Skeletal muscle tissue (tissue), 4 donors: ENCODE results near the gene HNRNPUL2. TPM values are rescaled to one million over a fixed set of nuclear protein-coding genes. Genes with fewer than 3 reads are reported as not detected.
"Not testable (repeated sequence)": the region's sequence is repeated elsewhere in the genome, so short reads cannot be mapped to it uniquely, and the experiment has no call there.

Experiments
- H3K27ac ChIP-seq: one replicate; pipeline ENCODE4 v1.7.0; 2013; ENCODE audit warnings: mild to moderate bottlenecking, low read depth, low read length, inconsistent platforms
- H3K27me3 ChIP-seq, 3 donors: one replicate each; pipeline ENCODE4 v1.7.0; 2013; ENCODE audit warnings: low read length in 3 of 3; ENCODE audit not compliant: control insufficient read depth in 3 of 3, insufficient read depth in 3 of 3
- H3K36me3 ChIP-seq, 3 donors: one replicate each; pipeline ENCODE4 v1.7.0; 2013; ENCODE audit warnings: low read length in 3 of 3; ENCODE audit not compliant: control insufficient read depth in 3 of 3, insufficient read depth in 3 of 3
- H3K4me1 ChIP-seq, 3 donors: one replicate each; pipeline ENCODE4 v1.7.0; 2013; ENCODE audit warnings: low read length in 3 of 3, mild to moderate bottlenecking in 3 of 3; ENCODE audit not compliant: control insufficient read depth in 3 of 3, insufficient read depth in 3 of 3
- H3K4me3 ChIP-seq, 3 donors: one replicate each; pipeline ENCODE4 v1.7.0; 2013; ENCODE audit warnings: low read length in 3 of 3
- H3K9ac ChIP-seq, 3 donors: one replicate each; pipeline ENCODE4 v1.7.0; 2013; ENCODE audit warnings: low read length in 3 of 3, mild to moderate bottlenecking in 3 of 3, moderate library complexity in 2 of 3, low read depth in 1 of 3
- H3K9me3 ChIP-seq, 3 donors: one replicate each; pipeline ENCODE4 v1.7.0; 2013; ENCODE audit warnings: low read length in 3 of 3; ENCODE audit not compliant: control insufficient read depth in 3 of 3
- total RNA-seq: library from RNA; depleted of rRNA; stranded (reverse); fragments of >200 nt; gene quantifications from one replicate; pipeline ENCODE4 v1.2.3, GENCODE V29; 2014
- donor health status: Osteomylitis.

HNRNPUL2 gene
- total RNA-seq, 1 donor from 2014 or later: 18.8 TPM

- peak within 1 kb of the TSS; percentile 93 to 99 (median 95) for H3K4me3 ChIP-seq
- no peaks in the 10 kb centered on the region for H3K9me3 ChIP-seq
- peak within 1 kb of the TSS; percentile 84 to 99 (median 93) for H3K9ac ChIP-seq
- peak within 1 kb of the TSS; percentile 89 for H3K27ac ChIP-seq
- H3K27me3 ChIP-seq: no peaks in the 10 kb centered on the region
- H3K4me1 ChIP-seq: peaks cover 15 to 24% (median 17%) of the 10 kb centered on the region in 3 donors
- H3K36me3 ChIP-seq: peaks cover 9 to 14% (median 13%) of the 10 kb centered on the region in 3 donors
Observed at GRCh38 chr11:62753736-62754603, 26.7 kb upstream of the HNRNPUL2 start, which contains the start of gene ZBTB3. Gene ZBTB3, minus strand, starts transcription at chr11:62754160. Its CDS starts 496 bp downstream, at chr11:62753664.

GRCh38 chr11:62752994-62753735 lies 25.9 kb upstream of the HNRNPUL2 start:
- peak overlapping the region; percentile 89 for H3K27ac ChIP-seq
- peak overlapping the region; percentile 34 to 99 (median 93) for H3K9ac ChIP-seq
- peaks cover 9 to 14% (median 13%) of the 10 kb centered on the region in 3 donors for H3K36me3 ChIP-seq
- H3K27me3 ChIP-seq: no peaks in the 10 kb centered on the region
- peak overlapping the region; percentile 93 to 99 (median 95) for H3K4me3 ChIP-seq
- H3K9me3 ChIP-seq: no peaks in the 10 kb centered on the region
- H3K4me1 ChIP-seq: peaks cover 15 to 24% (median 17%) of the 10 kb centered on the region in 3 donors

- H3K4me3 ChIP-seq: no peak overlapping the region
- peaks cover 15 to 24% (median 17%) of the 10 kb centered on the region in 3 donors for H3K4me1 ChIP-seq
- no peaks in the 10 kb centered on the region for H3K27me3 ChIP-seq
- H3K27ac ChIP-seq: no peak overlapping the region
- no peak overlapping the region for H3K9ac ChIP-seq
- H3K9me3 ChIP-seq: no peaks in the 10 kb centered on the region
- peaks cover 9 to 14% (median 13%) of the 10 kb centered on the region in 3 donors for H3K36me3 ChIP-seq
Observed at GRCh38 chr11:62752177-62752785, 25.0 kb upstream of the HNRNPUL2 start.

GRCh38 chr11:62749931-62750330 lies 22.7 kb upstream of the HNRNPUL2 start:
- not testable (repeated sequence) for H3K4me3 ChIP-seq, H3K27ac ChIP-seq, H3K9ac ChIP-seq, H3K27me3 ChIP-seq, H3K9me3 ChIP-seq
- Histone ChIP-seq H3K36me3 (peaks cover 9 to 14% (median 13%) of the 10 kb centered on the region in 3 donors), H3K4me1 (peaks cover 15 to 24% (median 17%) of the 10 kb centered on the region in 3 donors)

GRCh38 chr11:62747475-62748160 lies 20.4 kb upstream of the HNRNPUL2 start:
- no peaks in the 10 kb centered on the region for H3K9me3 ChIP-seq
- H3K27me3 ChIP-seq: no peaks in the 10 kb centered on the region
- no peak overlapping the region for H3K27ac ChIP-seq
- H3K4me3 ChIP-seq: no peak overlapping the region
- peaks cover 4 to 5% (median 4%) of the 10 kb centered on the region in 3 donors for H3K4me1 ChIP-seq
- H3K9ac ChIP-seq: peak overlapping the region in 1 of 3 donors; percentile 16
- peaks cover 6 to 7% (median 7%) of the 10 kb centered on the region in 3 donors for H3K36me3 ChIP-seq

- Histone ChIP-seq H3K27me3 (no peaks in the 10 kb centered on the region), H3K9me3 (no peaks in the 10 kb centered on the region), H3K4me1 (peaks cover 0 to 2% (median 0%) of the 10 kb centered on the region in 3 donors), H3K27ac (no peak overlapping the region), H3K4me3 (no peak overlapping the region), H3K9ac (no peak overlapping the region), H3K36me3 (peaks cover 22 to 30% (median 27%) of the 10 kb centered on the region in 3 donors)
Observed at GRCh38 chr11:62737196-62737595, 9.9 kb upstream of the HNRNPUL2 start.

- Histone ChIP-seq H3K27me3 (no peaks in the 10 kb centered on the region), H3K9me3 (no peaks in the 10 kb centered on the region), H3K27ac (no peak overlapping the region), H3K36me3 (peaks cover 14 to 20% (median 19%) of the 10 kb centered on the region in 3 donors), H3K4me1 (peaks cover 9 to 27% (median 15%) of the 10 kb centered on the region in 3 donors), H3K4me3 (no peak overlapping the region), H3K9ac (peak overlapping the region in 1 of 3 donors; percentile 18)
Observed at GRCh38 chr11:62732830-62733229, 5.6 kb upstream of the HNRNPUL2 start.

- H3K27me3 ChIP-seq, H3K9me3 ChIP-seq, H3K27ac ChIP-seq: not testable (repeated sequence)
- peaks cover 19 to 39% (median 23%) of the 10 kb centered on the region in 3 donors for H3K4me1 ChIP-seq
- peak overlapping the region; percentile 38 to 68 (median 40) for H3K9ac ChIP-seq
- peaks cover 9 to 21% (median 14%) of the 10 kb centered on the region in 3 donors for H3K36me3 ChIP-seq
- H3K4me3 ChIP-seq: peak overlapping the region in 2 of 3 donors; percentile 48 to 51
Observed at GRCh38 chr11:62730076-62730475, 2.8 kb upstream of the HNRNPUL2 start.
